HCT116 (cell line): ENCODE results near the gene TIPARP.

Experiments
- CBX3 ChIP-seq: IDR thresholded peaks from 2 replicates; pipeline ENCODE4 v1.6.1; 2012; ENCODE audit warnings: low read depth
- CEBPB ChIP-seq: IDR thresholded peaks from 2 replicates; pipeline ENCODE4 v1.6.1; 2012; ENCODE audit warnings: low read depth
- EZH2 ChIP-seq: fragments of 200-600 bp; sonication (generic); IDR thresholded peaks from 2 replicates; pipeline ENCODE4 v1.6.1; 2017; ENCODE audit warnings: antibody characterized with exemption, mixed run types
- EZH2phosphoT487 ChIP-seq: fragments of 200-600 bp; IDR thresholded peaks from 2 replicates; pipeline ENCODE4 v1.6.1; 2018; ENCODE audit warnings: antibody characterized with exemption, borderline replicate concordance
- FOSL1 ChIP-seq: IDR thresholded peaks from 2 replicates; pipeline ENCODE4 v1.6.1; 2012; ENCODE audit warnings: low read depth
- POLR2AphosphoS5 ChIP-seq: IDR thresholded peaks from 2 replicates; pipeline ENCODE4 v1.6.1; 2011; ENCODE audit warnings: mild to moderate bottlenecking, low read depth, low read length, moderate library complexity
- RAD21 ChIP-seq: IDR thresholded peaks from 2 replicates; pipeline ENCODE4 v1.6.1; 2012; ENCODE audit warnings: low read depth, mild to moderate bottlenecking
- SRF ChIP-seq: IDR thresholded peaks from 2 replicates; pipeline ENCODE4 v1.6.1; 2012; ENCODE audit warnings: low read depth
- YY1 ChIP-seq: IDR thresholded peaks from 2 replicates; pipeline ENCODE4 v1.6.1; 2011; ENCODE audit warnings: low read length, low read depth, moderate library complexity, mild to moderate bottlenecking; ENCODE audit not compliant: insufficient replicate concordance; ENCODE audit errors: extremely low read depth
- TF ChIP-seq, protein P1 (sequence below), 3 experiments: fragments of 200-600 bp in 1 of 3; sonication (generic) in 1 of 3; IDR thresholded peaks in 2 of 3; conservative IDR thresholded peaks in 1 of 3; 2 replicates each; pipeline ENCODE4 v1.5.1; 2012 to 2017; ENCODE audit warnings: low read depth in 2 of 3, low read length in 2 of 3, antibody characterized with exemption in 1 of 3, borderline replicate concordance in 1 of 3, control low read depth in 1 of 3, mild to moderate bottlenecking in 1 of 3, mixed read lengths in 1 of 3, mixed run types in 1 of 3, moderate library complexity in 1 of 3; ENCODE audit not compliant: insufficient read depth in 1 of 3

DNA sequence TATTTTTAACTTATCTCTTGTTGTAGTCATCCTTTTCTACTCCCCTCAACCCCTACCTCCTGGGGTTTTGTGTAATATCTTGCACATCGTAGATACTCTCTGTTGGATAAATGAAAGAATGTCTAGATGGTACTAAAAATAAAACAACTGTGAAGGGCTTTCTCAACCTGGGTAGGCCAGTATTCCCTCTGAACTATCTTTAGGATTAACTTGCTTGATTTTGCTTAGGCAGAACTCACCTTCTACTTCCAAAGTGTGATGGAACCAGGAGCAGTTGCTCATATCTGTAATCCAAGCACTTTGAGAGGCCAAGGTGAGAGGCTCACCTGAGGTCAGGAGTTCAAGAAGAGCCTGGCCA lies 32.8 kb upstream of the TIPARP start:
- TF ChIP-seq YY1, result no peak
- TF ChIP-seq POLR2AphosphoS5, result no peak
- TF ChIP-seq, protein P1, sequence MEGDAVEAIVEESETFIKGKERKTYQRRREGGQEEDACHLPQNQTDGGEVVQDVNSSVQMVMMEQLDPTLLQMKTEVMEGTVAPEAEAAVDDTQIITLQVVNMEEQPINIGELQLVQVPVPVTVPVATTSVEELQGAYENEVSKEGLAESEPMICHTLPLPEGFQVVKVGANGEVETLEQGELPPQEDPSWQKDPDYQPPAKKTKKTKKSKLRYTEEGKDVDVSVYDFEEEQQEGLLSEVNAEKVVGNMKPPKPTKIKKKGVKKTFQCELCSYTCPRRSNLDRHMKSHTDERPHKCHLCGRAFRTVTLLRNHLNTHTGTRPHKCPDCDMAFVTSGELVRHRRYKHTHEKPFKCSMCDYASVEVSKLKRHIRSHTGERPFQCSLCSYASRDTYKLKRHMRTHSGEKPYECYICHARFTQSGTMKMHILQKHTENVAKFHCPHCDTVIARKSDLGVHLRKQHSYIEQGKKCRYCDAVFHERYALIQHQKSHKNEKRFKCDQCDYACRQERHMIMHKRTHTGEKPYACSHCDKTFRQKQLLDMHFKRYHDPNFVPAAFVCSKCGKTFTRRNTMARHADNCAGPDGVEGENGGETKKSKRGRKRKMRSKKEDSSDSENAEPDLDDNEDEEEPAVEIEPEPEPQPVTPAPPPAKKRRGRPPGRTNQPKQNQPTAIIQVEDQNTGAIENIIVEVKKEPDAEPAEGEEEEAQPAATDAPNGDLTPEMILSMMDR (IDR thresholded peaks at IDR 0.05 in 2 of 3, conservative IDR thresholded peaks at IDR 0.05 in 1 of 3; ENCODE audit: borderline replicate concordance in 1 of 3, insufficient read depth in 1 of 3, low read depth in 2 of 3, low read length in 2 of 3), result no peak
- no peak for TF ChIP-seq CEBPB
- TF ChIP-seq RAD21, result no peak
- TF ChIP-seq FOSL1, result no peak
- no peak for TF ChIP-seq EZH2phosphoT487
- no peak for TF ChIP-seq CBX3
- no peak for TF ChIP-seq SRF
- no peak for TF ChIP-seq EZH2
